A549 (cell line): ENCODE data around the gene BDNF.

ENCODE experiments used
- JUN ChIP-seq, 2 experiments: fragments of >200 bp; sonication (Bioruptor Twin); formaldehyde crosslinking; IDR thresholded peaks; 2 replicates in 1 of 2; 3 replicates in 1 of 2; pipeline ENCODE4 v1.6.1; 2016 to 2017
- RAD21 ChIP-seq, 2 experiments: fragments of >200 bp in 1 of 2; sonication (Bioruptor Twin) in 1 of 2; formaldehyde crosslinking in 1 of 2; IDR thresholded peaks in 1 of 2; conservative IDR thresholded peaks in 1 of 2; 2 replicates in 1 of 2; 3 replicates in 1 of 2; pipeline ENCODE4 v1.6.1; 2012 to 2018; ENCODE audit warnings: inconsistent platforms in 1 of 2
- TF ChIP-seq, protein P1 (sequence below): fragments of 250-450 bp; sonication (Bioruptor Pico); IDR thresholded peaks from 2 replicates; pipeline ENCODE4 v1.5.0; 2021; ENCODE audit warnings: mild to moderate bottlenecking, moderate library complexity, borderline replicate concordance
- TF ChIP-seq, protein P2 (sequence below): IDR thresholded peaks from 2 replicates; pipeline ENCODE4 v1.6.1; 2012; ENCODE audit warnings: low read depth, borderline replicate concordance
- TF ChIP-seq, protein P3 (sequence below): fragments of >200 bp; sonication (Bioruptor Twin); formaldehyde crosslinking; IDR thresholded peaks from 3 replicates; pipeline ENCODE4 v1.5.1; 2016
- TF ChIP-seq, protein P4 (sequence below): fragments of 200-600 bp; sonication (generic); IDR thresholded peaks from 2 replicates; pipeline ENCODE4 v1.6.1; 2016; ENCODE audit warnings: antibody characterized with exemption, mild to moderate bottlenecking, moderate library complexity

DNA sequence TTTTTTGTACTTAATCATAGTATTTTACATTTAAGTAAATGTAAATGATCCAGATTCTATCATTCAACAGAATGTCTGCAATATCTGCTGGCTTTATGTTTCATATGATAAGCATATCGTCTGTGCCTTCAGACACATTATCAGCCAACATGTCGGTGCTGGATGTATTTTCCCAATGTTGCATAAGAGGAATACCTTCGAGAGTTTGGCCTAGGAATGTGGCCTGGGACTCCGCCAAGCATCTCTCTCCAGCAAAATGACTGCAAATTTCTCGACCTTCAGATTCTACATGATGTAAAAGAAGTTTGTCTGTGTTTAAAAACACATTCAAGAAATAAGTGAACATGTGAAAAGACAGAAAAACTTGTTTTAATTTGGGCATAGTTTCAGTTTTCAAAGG, 6.9 kb downstream of the BDNF start:
- TF ChIP-seq, protein P1, sequence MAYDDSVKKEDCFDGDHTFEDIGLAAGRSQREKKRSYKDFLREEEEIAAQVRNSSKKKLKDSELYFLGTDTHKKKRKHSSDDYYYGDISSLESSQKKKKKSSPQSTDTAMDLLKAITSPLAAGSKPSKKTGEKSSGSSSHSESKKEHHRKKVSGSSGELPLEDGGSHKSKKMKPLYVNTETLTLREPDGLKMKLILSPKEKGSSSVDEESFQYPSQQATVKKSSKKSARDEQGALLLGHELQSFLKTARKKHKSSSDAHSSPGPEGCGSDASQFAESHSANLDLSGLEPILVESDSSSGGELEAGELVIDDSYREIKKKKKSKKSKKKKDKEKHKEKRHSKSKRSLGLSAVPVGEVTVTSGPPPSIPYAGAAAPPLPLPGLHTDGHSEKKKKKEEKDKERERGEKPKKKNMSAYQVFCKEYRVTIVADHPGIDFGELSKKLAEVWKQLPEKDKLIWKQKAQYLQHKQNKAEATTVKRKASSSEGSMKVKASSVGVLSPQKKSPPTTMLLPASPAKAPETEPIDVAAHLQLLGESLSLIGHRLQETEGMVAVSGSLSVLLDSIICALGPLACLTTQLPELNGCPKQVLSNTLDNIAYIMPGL (CRISPR knock-in tag): no peak
- TF ChIP-seq, protein P2, sequence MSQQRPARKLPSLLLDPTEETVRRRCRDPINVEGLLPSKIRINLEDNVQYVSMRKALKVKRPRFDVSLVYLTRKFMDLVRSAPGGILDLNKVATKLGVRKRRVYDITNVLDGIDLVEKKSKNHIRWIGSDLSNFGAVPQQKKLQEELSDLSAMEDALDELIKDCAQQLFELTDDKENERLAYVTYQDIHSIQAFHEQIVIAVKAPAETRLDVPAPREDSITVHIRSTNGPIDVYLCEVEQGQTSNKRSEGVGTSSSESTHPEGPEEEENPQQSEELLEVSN: no peak
- TF ChIP-seq, protein P3, sequence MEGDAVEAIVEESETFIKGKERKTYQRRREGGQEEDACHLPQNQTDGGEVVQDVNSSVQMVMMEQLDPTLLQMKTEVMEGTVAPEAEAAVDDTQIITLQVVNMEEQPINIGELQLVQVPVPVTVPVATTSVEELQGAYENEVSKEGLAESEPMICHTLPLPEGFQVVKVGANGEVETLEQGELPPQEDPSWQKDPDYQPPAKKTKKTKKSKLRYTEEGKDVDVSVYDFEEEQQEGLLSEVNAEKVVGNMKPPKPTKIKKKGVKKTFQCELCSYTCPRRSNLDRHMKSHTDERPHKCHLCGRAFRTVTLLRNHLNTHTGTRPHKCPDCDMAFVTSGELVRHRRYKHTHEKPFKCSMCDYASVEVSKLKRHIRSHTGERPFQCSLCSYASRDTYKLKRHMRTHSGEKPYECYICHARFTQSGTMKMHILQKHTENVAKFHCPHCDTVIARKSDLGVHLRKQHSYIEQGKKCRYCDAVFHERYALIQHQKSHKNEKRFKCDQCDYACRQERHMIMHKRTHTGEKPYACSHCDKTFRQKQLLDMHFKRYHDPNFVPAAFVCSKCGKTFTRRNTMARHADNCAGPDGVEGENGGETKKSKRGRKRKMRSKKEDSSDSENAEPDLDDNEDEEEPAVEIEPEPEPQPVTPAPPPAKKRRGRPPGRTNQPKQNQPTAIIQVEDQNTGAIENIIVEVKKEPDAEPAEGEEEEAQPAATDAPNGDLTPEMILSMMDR: no peak
- TF ChIP-seq RAD21 (conservative IDR thresholded peaks at IDR 0.05 in 1 of 2, IDR thresholded peaks at IDR 0.05 in 1 of 2) (no peak), JUN (IDR thresholded peaks at IDR 0.05) (no peak)
- TF ChIP-seq, protein P4, sequence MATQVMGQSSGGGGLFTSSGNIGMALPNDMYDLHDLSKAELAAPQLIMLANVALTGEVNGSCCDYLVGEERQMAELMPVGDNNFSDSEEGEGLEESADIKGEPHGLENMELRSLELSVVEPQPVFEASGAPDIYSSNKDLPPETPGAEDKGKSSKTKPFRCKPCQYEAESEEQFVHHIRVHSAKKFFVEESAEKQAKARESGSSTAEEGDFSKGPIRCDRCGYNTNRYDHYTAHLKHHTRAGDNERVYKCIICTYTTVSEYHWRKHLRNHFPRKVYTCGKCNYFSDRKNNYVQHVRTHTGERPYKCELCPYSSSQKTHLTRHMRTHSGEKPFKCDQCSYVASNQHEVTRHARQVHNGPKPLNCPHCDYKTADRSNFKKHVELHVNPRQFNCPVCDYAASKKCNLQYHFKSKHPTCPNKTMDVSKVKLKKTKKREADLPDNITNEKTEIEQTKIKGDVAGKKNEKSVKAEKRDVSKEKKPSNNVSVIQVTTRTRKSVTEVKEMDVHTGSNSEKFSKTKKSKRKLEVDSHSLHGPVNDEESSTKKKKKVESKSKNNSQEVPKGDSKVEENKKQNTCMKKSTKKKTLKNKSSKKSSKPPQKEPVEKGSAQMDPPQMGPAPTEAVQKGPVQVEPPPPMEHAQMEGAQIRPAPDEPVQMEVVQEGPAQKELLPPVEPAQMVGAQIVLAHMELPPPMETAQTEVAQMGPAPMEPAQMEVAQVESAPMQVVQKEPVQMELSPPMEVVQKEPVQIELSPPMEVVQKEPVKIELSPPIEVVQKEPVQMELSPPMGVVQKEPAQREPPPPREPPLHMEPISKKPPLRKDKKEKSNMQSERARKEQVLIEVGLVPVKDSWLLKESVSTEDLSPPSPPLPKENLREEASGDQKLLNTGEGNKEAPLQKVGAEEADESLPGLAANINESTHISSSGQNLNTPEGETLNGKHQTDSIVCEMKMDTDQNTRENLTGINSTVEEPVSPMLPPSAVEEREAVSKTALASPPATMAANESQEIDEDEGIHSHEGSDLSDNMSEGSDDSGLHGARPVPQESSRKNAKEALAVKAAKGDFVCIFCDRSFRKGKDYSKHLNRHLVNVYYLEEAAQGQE: no peak
